T47D (cell line): ENCODE results near the gene SPDYE3.
"Not testable (repeated sequence)": the region's sequence is repeated elsewhere in the genome, so short reads cannot be mapped to it uniquely, and the experiment has no call there.

Experiments used
- DNase-seq, 2 experiments: peaks; one replicate each; pipeline versions ENCODE4 v3.0.0 to v3.0.0-alpha.2; 2011 to 2012; ENCODE audit warnings: low read depth in 1 of 2, low spot score in 1 of 2
- JUND ChIP-seq: IDR thresholded peaks from 2 replicates; pipeline ENCODE4 v1.6.1; 2012; ENCODE audit warnings: low read depth
- in situ Hi-C: cut with HindIII; loops from 2 replicates; pipeline ENCODE4 v1.10.0; 2016; ENCODE audit warnings: low sequenced_read_pairs, low pct_unique_long_range_greater_than_20kb

The SPDYE3 gene

DNA sequence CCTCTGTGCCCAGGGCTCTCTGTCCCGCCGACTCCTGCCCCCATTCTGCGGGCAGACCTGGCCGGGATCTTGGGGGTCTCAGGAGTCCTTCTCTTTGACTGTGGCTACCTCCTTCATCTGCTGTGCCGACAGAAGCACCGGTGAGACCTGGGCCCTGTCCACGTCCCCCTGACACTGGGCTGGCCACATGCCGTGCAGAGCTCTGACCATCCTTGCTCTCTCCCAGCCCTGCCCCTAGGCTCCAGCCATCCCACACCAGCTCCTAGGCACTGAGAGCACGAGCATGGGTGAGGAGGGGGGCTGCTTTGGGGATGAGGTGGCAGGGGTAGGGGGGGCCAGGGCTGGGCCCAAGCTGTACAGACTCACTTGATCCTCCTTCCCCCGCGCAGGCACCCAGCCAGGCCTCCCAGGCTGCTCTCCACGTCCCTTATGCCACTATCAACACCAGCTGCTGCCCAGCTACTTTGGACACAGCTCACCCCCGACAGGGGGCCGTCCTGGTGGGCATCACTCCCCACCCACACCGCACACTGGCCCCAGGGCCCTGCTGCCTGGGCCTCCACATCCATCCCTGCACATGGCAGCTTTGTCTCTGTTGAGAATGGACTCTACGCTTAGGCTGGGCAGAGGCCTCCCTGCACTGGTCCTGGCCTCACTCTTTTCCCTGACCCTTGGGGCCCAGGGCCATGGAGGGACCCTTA, 45.6 kb downstream of the SPDYE3 start:
- no peak for TF ChIP-seq JUND
- in situ Hi-C loops: no loop called here

DNA sequence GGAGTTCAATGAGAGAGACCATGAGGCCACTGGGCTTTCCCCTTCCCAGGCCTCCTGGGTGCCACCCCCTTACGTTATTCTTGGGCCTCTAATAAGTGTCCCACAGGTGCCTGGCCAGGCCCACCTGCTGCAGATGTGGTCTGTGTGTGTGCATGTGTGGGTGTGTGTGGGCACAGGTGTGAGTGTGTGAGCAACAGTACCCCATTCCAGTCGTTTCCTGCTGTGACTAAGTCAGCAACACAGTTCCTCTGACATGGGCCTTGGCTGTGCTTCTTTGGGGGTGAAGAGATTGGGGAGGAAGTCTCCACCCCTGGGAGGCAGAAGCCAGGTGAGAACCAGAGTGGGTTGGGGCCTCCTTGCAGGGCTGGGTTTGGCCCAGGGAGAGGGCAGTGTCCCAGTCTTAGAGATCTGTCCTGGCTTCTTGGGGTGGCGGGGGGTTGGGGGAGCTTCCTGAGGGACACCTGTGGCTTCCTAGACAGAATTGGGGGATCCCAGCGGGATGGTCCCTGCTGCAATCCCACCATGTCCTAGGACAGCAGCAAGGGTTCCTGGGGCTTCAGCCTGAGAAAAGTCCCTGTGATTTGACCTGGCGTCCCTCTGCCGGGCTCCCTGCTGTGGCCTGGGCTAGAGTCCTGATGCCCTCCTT, 46.3 kb downstream of the SPDYE3 start:
- TF ChIP-seq JUND: no peak
- in situ Hi-C loops: no loop called here
- no peak for DNase-seq

More for the DNA sequence above, 45.6 kb downstream of the SPDYE3 start:
- DNase-seq: no peak

DNA sequence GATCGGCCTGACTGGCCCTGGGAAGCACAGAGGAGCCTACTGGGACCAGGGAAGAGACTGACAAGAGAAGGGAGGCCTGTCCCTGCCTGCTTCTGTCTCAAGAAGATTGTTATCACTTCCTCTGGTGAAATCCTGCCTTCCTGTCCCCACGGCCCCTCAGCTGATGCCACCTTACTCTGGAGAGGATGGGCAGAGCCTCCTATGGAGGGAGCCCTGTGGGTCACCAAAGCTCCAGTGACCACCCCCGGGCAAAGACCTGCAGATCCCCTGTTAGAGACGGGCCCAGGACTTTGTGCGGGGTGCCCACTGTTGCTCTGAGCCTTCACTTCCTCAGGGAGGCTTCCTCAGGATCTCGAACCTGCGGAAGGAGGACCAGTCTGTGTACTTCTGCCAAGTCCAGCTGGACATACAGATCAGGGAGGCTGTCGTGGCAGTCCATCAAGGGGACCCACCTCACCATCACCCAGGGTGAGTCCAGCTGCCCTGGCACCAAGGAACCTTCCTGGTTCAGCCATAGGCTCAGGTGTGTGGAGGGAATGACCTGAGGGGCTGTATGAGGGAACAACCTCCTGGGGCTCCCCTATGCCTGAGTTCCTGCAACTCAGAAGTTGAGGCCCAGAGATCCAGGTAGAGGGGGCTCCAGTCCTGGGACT, 49.0 kb downstream of the SPDYE3 start:
- in situ Hi-C loops: no loop called here
- no peak for DNase-seq
- no peak for TF ChIP-seq JUND

DNA sequence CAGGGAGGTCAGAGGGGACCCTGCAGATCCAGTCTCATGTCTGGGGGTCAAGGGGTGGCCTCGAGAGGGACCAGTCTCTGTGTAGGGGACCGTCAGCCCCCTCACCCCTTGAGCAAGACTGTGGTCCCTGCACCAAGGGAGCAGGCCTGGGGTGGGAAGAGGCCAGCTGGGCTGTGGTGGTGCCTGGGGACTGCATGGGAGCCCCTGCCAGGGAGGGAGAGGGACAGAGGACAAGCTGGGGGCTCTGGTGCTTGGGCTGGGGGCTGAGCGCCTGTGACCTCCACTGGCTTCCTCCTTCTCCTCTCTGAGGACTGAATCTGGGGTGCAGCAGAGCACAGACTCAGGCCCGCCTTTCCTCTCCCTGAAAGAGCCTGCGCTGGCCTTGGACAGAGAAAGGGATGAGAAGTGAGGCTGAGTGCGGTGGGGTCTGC, 49.6 kb downstream of the SPDYE3 start:
- in situ Hi-C loops: no loop called here
- no peak for TF ChIP-seq JUND
- DNase-seq: no peak

DNA sequence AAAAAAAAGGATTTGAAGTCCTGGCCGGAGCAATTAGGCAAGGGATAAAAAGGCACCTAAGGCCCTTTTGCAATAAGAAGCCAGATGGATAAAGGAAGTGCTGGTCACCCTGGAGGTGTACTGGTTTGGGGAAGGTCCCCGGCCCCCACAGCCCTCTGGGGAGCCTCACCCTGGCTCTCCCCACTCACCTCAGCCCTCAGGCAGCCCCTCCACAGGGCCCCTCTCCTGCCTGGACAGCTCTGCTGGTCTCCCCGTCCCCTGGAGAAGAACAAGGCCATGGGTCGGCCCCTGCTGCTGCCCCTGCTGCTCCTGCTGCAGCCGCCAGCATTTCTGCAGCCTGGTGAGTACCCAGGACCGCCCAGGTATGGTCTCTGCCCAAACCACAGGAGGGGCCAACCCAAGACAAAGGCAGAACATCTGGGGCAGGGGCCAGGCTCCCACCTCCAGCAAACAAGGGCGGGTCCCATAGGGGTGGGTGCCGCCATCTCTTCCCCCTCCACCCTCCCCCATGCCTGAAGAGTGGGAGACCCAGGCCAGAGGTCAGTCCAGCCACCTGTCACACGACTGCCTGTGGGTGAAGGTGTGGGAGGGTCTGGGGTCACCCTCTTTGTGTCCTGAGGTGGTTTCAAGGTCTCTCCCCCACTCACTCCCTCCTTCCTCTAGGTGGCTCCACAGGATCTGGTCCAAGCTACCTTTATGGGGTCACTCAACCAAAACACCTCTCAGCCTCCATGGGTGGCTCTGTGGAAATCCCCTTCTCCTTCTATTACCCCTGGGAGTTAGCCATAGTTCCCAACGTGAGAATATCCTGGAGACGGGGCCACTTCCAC, 50.7 kb downstream of the SPDYE3 start, which contains the start of gene PILRB:
TSS of gene PILRB (plus strand) at position 91 of the 830 bp plus-strand sequence. CDS start at position 277, 186 bp downstream.
- no peak for DNase-seq
- no peak for TF ChIP-seq JUND
- in situ Hi-C loops: no loop called here

DNA sequence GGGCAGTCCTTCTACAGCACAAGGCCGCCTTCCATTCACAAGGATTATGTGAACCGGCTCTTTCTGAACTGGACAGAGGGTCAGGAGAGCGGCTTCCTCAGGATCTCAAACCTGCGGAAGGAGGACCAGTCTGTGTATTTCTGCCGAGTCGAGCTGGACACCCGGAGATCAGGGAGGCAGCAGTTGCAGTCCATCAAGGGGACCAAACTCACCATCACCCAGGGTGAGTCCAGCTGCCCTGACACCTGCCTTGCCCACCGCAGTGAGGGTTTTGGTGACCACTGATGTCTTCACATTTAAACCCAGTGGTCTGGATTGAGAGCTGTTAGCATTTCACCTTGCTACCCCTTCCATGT, 51.3 kb downstream of the SPDYE3 start:
- DNase-seq: no peak
- in situ Hi-C loops: no loop called here
- no peak for TF ChIP-seq JUND

DNA sequence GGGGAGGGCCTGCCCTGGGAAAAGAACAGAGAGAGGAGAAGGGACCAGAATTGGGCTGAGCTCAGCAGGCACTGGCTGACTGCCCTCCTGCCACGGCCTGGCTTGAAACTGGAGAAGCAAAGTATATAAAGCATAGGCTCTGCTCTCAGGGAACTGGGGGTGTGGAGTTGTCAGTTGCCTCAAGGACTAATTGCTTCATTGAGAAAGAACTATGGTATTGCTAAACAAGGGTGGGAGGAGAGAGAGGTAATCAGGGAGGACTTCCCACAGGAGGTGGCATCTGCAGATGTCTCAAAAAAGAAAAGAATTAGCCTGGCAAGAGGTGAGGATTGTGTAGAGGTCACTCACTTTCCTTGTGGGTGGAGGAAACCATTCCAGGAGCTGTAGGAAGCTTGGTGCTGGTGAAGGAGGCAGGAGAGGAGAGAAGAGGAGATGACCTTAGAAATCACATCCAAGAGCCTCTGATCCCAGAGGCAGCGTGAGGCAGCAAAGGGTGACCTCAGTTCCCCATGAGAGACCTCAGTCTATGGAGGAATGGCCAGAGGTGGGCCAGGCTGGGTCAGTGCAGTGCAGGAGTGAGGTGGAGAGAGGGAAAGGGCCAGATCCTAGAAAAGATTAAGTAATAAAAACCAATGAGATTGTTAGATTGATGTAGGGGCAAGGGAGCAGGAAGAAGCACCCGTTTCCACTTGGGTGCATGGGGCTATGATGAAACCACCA, 52.8 kb downstream of the SPDYE3 start:
- TF ChIP-seq JUND: no peak
- in situ Hi-C loops: no loop called here
- DNase-seq: no peak

DNA sequence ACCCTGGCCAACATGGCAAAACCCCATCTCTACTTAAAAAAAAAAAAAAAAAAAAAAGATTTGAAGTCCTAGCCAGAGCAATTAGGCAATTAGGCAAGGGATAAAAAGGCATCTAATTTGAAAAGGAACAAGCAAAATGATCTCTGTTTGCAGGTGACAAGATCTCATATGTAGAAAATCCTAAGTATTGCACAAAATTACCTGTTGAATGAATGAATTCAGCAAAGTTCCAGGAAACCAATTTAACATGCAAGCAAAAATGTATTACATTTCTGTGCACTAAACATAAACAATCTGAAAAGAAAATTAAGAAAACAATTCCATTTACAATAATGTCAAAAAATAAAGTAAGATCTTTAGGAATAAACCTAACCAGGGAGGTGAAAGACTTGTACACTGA, 55.6 kb downstream of the SPDYE3 start:
- no peak for TF ChIP-seq JUND
- no peak for DNase-seq
- in situ Hi-C loops: no loop called here

DNA sequence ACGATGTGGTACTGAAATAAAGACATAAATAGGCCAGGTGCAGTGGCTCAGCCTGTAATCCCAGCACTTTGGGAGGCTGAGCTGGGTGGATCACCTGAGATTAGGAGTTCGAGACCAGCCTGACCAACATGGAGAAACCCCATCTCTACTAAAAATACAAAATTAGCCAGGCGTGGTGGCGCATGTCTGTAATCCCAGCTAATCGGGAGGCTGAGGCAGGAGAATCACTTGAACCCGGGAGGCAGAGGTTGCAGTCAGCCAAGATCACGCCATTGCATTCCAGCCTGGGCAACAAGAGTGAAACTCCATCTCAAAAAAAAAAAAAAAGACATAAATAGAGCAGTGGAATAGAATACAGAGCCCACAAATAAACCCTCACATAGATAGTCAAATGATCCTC, 56.3 kb downstream of the SPDYE3 start:
- DNase-seq, in situ Hi-C loops: not testable (repeated sequence)

DNA sequence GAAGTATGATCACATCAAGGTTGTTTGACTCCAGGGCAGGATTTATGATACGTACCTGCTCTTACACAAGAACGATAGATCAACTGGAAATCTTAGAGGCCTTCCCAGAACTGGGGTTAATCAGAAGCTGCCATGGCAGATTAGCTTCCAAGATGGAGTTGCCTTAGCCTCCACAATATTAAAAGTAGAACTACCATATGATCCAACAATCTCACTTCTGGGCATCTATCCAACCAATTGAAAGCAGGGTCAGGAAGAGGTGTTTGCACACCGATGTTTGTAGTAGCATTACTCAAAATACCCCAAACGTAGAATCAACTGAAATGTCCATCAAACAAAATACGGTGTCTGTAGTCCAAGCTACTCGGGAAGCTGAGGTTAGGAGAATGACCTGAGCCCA, 57.0 kb downstream of the SPDYE3 start:
- DNase-seq: no peak
- in situ Hi-C loops: no loop called here
- TF ChIP-seq JUND: no peak

DNA sequence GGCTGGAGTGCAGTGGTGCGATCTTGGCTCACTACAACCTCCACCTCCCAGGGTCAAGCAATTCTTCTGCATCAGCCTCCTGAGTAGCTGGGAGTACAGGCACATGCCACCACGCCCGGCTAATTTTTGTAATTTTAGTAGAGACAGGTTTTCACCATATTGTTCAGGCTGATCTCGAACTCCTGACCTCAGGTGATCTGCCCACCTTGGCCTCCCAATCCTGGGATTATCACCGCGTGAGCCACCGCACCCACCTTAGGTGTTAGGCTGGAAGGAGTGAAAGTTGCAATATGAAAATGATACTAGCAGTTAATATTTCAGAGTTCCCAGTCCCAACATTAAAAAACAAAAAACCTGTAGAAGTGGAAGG, 58.5 kb downstream of the SPDYE3 start:
- in situ Hi-C loops, DNase-seq: not testable (repeated sequence)
